HCT116 (cell line): ENCODE data around the gene SLC7A5. TPM values are rescaled to one million over a fixed set of nuclear protein-coding genes. Genes with fewer than 3 reads are reported as not detected.

ENCODE experiments used
- ATAC-seq: fragments of 200-7000 bp; cut with Tn5 transposase; 2 replicates; pipeline ENCODE4 v1.9.1; 2020; ENCODE audit warnings: mild to moderate bottlenecking, moderate library complexity
- BruUV-seq: library from RNA; stranded (reverse); fragments of 400-500 nt; replicated peaks from 2 replicates; lab custom pipeline; 2021; lab: Mats Ljungman, UMichigan
- CTCF ChIA-PET: fragments of 300-600 bp; sonication (Branson Sonifier 250); formaldehyde crosslinking; loops from one replicate; lab custom pipeline; 2021; ENCODE audit warnings: antibody characterized with exemption; lab: Charles Lee
- POLR2A ChIA-PET: fragments of 300-600, 350-600 bp; sonication (Branson Sonifier 250); formaldehyde crosslinking; loops from one replicate; lab custom pipeline; 2021; ENCODE audit warnings: antibody characterized with exemption; lab: Charles Lee
- RAD21 ChIA-PET, 2 experiments: fragments of 300-600 bp; sonication (Branson Sonifier 250); formaldehyde crosslinking; loops; one replicate each; lab custom pipeline; 2023; ENCODE audit warnings: low total read pairs in 2 of 2; ENCODE audit not compliant: uncharacterized antibody in 2 of 2, unreplicated experiment in 2 of 2, low non-redundant PET in 1 of 2; lab: Charles Lee
- DNase-seq: peaks from one replicate; pipeline ENCODE4 v3.0.0-alpha.2; 2010; ENCODE audit warnings: low read depth, low spot score
- H2AFZ ChIP-seq: fragments of 200-600 bp; shearing (Covaris generic), sonication (generic); 2 replicates; pipeline ENCODE4 v1.6.1; 2017; ENCODE audit warnings: low read depth, mixed run types, mixed read lengths, antibody characterized with exemption, low read length; ENCODE audit not compliant: poor library complexity, severe bottlenecking
- H3K27ac ChIP-seq: 2 replicates; pipeline ENCODE4 v1.5.1; 2012; ENCODE audit warnings: low read depth, low read length
- H3K27me3 ChIP-seq: fragments of 200-600 bp; sonication (generic); 2 replicates; pipeline ENCODE4 v1.6.1; 2016; ENCODE audit warnings: mixed run types, low read length, mixed read lengths; ENCODE audit not compliant: insufficient read depth
- H3K36me3 ChIP-seq, 2 experiments: fragments of 200-500 bp in 1 of 2; fragments of 200-600 bp in 1 of 2; sonication (Bioruptor generic) in 1 of 2; sonication (generic) in 1 of 2; 2 replicates each; pipeline versions ENCODE4 v1.5.1 to v1.6.1; 2014 to 2016; ENCODE audit warnings: low read length in 2 of 2, inconsistent platforms in 1 of 2, mixed read lengths in 1 of 2, mixed run types in 1 of 2; ENCODE audit not compliant: insufficient read depth in 2 of 2, control insufficient read depth in 1 of 2
- H3K4me1 ChIP-seq, 2 experiments: fragments of 200-600 bp in 1 of 2; sonication (generic) in 1 of 2; 2 replicates each; pipeline versions ENCODE4 v1.5.1 to v1.6.1; 2012 to 2017; ENCODE audit warnings: low read length in 2 of 2, inconsistent platforms in 1 of 2, mild to moderate bottlenecking in 1 of 2, mixed read lengths in 1 of 2, mixed run types in 1 of 2, moderate library complexity in 1 of 2; ENCODE audit not compliant: insufficient read depth in 2 of 2, control insufficient read depth in 1 of 2
- H3K4me2 ChIP-seq: fragments of 200-600 bp; sonication (generic); 2 replicates; pipeline ENCODE4 v1.6.1; 2017; ENCODE audit warnings: mixed run types, low read length, mixed read lengths
- H3K4me3 ChIP-seq, 2 experiments: fragments of 200-600 bp in 1 of 2; sonication (generic) in 1 of 2; replicated peaks in 1 of 2; 2 replicates each; pipeline ENCODE4 v1.5.1; 2011 to 2016; ENCODE audit warnings: low read length in 2 of 2, control low read depth in 1 of 2, low read depth in 1 of 2, mild to moderate bottlenecking in 1 of 2, mixed read lengths in 1 of 2, mixed run types in 1 of 2
- H3K79me2 ChIP-seq: fragments of 200-600 bp; sonication (generic); 2 replicates; pipeline ENCODE4 v1.6.1; 2017; ENCODE audit warnings: mild to moderate bottlenecking, mixed run types, low read length, moderate library complexity, mixed read lengths; ENCODE audit not compliant: insufficient read depth
- H3K9ac ChIP-seq: fragments of 200-600 bp; sonication (generic); 2 replicates; pipeline ENCODE4 v1.6.1; 2016; ENCODE audit warnings: low read length, mixed read lengths
- H3K9me2 ChIP-seq: fragments of 200-600 bp; sonication (generic), shearing (Covaris generic); 2 replicates; pipeline ENCODE4 v1.6.1; 2017; ENCODE audit warnings: mixed run types, mild to moderate bottlenecking, moderate library complexity; ENCODE audit not compliant: insufficient read depth
- H3K9me3 ChIP-seq, 2 experiments: fragments of 200-500 bp in 1 of 2; fragments of 200-600 bp in 1 of 2; sonication (Bioruptor generic) in 1 of 2; sonication (generic) in 1 of 2; 2 replicates each; pipeline ENCODE4 v1.6.1; 2014 to 2017; ENCODE audit warnings: low read length in 2 of 2, mixed read lengths in 2 of 2, inconsistent platforms in 1 of 2, low read depth in 1 of 2, mild to moderate bottlenecking in 1 of 2, mixed run types in 1 of 2, moderate library complexity in 1 of 2; ENCODE audit not compliant: control insufficient read depth in 1 of 2, insufficient read depth in 1 of 2
- H4K20me1 ChIP-seq: fragments of 200-600 bp; sonication (generic), shearing (Covaris generic); 2 replicates; pipeline ENCODE4 v1.6.1; 2017; ENCODE audit warnings: mixed run types, mild to moderate bottlenecking, moderate library complexity; ENCODE audit not compliant: insufficient read depth
- CBX3 ChIP-seq: IDR thresholded peaks from 2 replicates; pipeline ENCODE4 v1.6.1; 2012; ENCODE audit warnings: low read depth
- EGR1 ChIP-seq: IDR thresholded peaks from 2 replicates; pipeline ENCODE4 v1.6.1; 2012; ENCODE audit warnings: low read depth
- ELF1 ChIP-seq: IDR thresholded peaks from 2 replicates; pipeline ENCODE4 v1.6.1; 2012; ENCODE audit warnings: low read depth, borderline replicate concordance
- EZH2phosphoT487 ChIP-seq: fragments of 200-600 bp; IDR thresholded peaks from 2 replicates; pipeline ENCODE4 v1.6.1; 2018; ENCODE audit warnings: antibody characterized with exemption, borderline replicate concordance
- FOSL1 ChIP-seq: IDR thresholded peaks from 2 replicates; pipeline ENCODE4 v1.6.1; 2012; ENCODE audit warnings: low read depth
- JUND ChIP-seq: IDR thresholded peaks from 2 replicates; pipeline ENCODE4 v1.6.1; 2012
- SIN3A ChIP-seq: IDR thresholded peaks from 2 replicates; pipeline ENCODE4 v1.6.1; 2012; ENCODE audit warnings: low read depth
- SP1 ChIP-seq: IDR thresholded peaks from 2 replicates; pipeline ENCODE4 v1.6.1; 2012; ENCODE audit warnings: low read depth
- TCF7L2 ChIP-seq: IDR thresholded peaks from 2 replicates; pipeline ENCODE4 v1.7.0; 2011; ENCODE audit warnings: borderline replicate concordance, inconsistent platforms; ENCODE audit not compliant: insufficient read depth, insufficient read length; ENCODE audit errors: extremely low read depth
- YY1 ChIP-seq: IDR thresholded peaks from 2 replicates; pipeline ENCODE4 v1.6.1; 2011; ENCODE audit warnings: low read length, low read depth, moderate library complexity, mild to moderate bottlenecking; ENCODE audit not compliant: insufficient replicate concordance; ENCODE audit errors: extremely low read depth
- ZFX ChIP-seq: fragments of 450-650 bp; IDR thresholded peaks from 2 replicates; pipeline ENCODE4 v1.6.1; 2017
- ZNF274 ChIP-seq: fragments of 200-500 bp; sonication (Bioruptor generic); IDR thresholded peaks from 2 replicates; pipeline ENCODE4 v1.6.1; 2014; ENCODE audit warnings: mild to moderate bottlenecking, low read depth, low read length, inconsistent platforms
- intact Hi-C: fragments of 100-400 bp; cut with micrococcal nuclease; formaldehyde crosslinking; loops from 2 replicates; pipeline ENCODE4 v1.10.0; 2022
- total RNA-seq: library from RNA; stranded (reverse); gene quantifications from one replicate; pipeline ENCODE4 v1.2.1, GENCODE V29; 2021; ENCODE audit not compliant: unreplicated experiment
- TF ChIP-seq, protein P1 (sequence below): IDR thresholded peaks from 2 replicates; pipeline ENCODE4 v1.6.1; 2011; ENCODE audit warnings: mild to moderate bottlenecking, low read length, moderate library complexity; ENCODE audit not compliant: insufficient replicate concordance; ENCODE audit errors: extremely low read depth
- TF ChIP-seq, protein P2 (sequence below): IDR thresholded peaks from 2 replicates; pipeline ENCODE4 v1.6.1; 2012
- TF ChIP-seq, protein P3 (sequence below), 3 experiments: fragments of 200-600 bp in 1 of 3; sonication (generic) in 1 of 3; IDR thresholded peaks in 2 of 3; conservative IDR thresholded peaks in 1 of 3; 2 replicates each; pipeline ENCODE4 v1.5.1; 2012 to 2017; ENCODE audit warnings: low read depth in 2 of 3, low read length in 2 of 3, antibody characterized with exemption in 1 of 3, borderline replicate concordance in 1 of 3, control low read depth in 1 of 3, mild to moderate bottlenecking in 1 of 3, mixed read lengths in 1 of 3, mixed run types in 1 of 3, moderate library complexity in 1 of 3; ENCODE audit not compliant: insufficient read depth in 1 of 3
- TF ChIP-seq, protein P4 (sequence below): IDR thresholded peaks from 2 replicates; pipeline ENCODE4 v1.6.1; 2012; ENCODE audit warnings: low read depth

Gene SLC7A5
- total RNA-seq, 1 experiment from 2014 or later: 482 TPM

DNA sequence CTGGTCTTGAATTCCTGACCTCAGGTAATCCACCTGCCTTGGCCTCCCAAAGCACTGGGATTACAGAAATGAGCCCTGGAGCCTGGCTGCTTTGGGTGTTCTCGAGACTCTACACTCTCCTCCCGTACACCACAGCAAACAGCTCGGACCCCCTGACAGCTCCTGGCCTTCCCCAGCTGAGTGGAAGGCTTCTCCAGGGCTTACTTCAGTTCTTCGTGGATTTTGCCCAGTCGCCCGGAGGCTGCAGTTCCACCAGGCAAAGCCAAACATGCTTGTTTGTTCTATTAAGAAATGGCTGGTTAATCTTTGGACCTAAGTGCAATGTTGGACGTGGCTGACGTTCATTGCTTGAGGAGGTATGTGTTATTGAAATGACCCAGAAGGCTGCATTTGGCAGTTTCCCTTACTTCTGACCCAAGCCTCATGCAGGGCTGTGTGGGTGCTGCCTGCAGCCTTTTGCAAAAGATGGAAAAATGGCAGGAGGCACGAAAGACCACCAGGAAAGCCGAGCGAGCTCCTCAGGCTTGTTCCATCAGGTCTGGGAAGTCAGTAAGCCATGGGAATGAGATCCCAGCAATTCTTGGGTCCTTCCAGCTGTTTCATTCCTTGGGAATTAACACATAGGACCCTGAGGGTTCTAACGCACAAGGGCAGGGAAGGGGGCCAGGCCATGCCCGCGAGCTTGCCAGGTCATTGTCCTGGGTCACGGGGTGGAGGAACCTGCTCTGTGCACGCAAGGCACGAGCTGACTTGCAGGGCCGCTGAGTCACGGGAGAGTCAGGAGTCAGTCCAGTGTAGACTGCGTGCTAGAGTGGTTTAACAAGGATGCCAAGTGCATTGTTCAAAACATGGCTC, 79.6 kb downstream of the SLC7A5 start:
- Histone ChIP-seq H3K79me2 (no peaks in the 10 kb centered on the region), H3K4me2 (peak overlapping the region; percentile 37), H3K9ac (no peak overlapping the region), H3K9me3 (no peaks in the 10 kb centered on the region), H4K20me1 (no peaks in the 10 kb centered on the region), H3K4me3 (no peak overlapping the region), H3K4me1 (peaks cover 4 to 21% of the 10 kb centered on the region in 2 experiments; a peak in 3 of 4 replicates), H3K27me3 (no peaks in the 10 kb centered on the region), H2AFZ (peak overlapping the region; percentile 13), H3K9me2 (no peaks in the 10 kb centered on the region), H3K36me3 (no peaks in the 10 kb centered on the region), H3K27ac (no peak overlapping the region)
- no TSS peak for BruUV-seq
- ATAC-seq (peak; percentile 73), DNase-seq (no peak)
- CTCF ChIA-PET: interaction anchor here (2.0 kb wide), 1 partner anchor 82 kb away, joined by 5 read pairs; no protein-coding TSS in a partner anchor
- TF ChIP-seq SIN3A: no peak
- no peak; the same call in 1 of the 2 replicates for TF ChIP-seq SP1
- no peak for TF ChIP-seq ZNF274
- TF ChIP-seq, protein P1, sequence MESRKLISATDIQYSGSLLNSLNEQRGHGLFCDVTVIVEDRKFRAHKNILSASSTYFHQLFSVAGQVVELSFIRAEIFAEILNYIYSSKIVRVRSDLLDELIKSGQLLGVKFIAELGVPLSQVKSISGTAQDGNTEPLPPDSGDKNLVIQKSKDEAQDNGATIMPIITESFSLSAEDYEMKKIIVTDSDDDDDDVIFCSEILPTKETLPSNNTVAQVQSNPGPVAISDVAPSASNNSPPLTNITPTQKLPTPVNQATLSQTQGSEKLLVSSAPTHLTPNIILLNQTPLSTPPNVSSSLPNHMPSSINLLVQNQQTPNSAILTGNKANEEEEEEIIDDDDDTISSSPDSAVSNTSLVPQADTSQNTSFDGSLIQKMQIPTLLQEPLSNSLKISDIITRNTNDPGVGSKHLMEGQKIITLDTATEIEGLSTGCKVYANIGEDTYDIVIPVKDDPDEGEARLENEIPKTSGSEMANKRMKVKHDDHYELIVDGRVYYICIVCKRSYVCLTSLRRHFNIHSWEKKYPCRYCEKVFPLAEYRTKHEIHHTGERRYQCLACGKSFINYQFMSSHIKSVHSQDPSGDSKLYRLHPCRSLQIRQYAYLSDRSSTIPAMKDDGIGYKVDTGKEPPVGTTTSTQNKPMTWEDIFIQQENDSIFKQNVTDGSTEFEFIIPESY: no peak
- TF ChIP-seq, protein P2, sequence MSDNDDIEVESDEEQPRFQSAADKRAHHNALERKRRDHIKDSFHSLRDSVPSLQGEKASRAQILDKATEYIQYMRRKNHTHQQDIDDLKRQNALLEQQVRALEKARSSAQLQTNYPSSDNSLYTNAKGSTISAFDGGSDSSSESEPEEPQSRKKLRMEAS: peak; percentile 77
- TF ChIP-seq ZFX: no peak
- TF ChIP-seq YY1: no peak
- no peak for TF ChIP-seq EGR1
- TF ChIP-seq, protein P3, sequence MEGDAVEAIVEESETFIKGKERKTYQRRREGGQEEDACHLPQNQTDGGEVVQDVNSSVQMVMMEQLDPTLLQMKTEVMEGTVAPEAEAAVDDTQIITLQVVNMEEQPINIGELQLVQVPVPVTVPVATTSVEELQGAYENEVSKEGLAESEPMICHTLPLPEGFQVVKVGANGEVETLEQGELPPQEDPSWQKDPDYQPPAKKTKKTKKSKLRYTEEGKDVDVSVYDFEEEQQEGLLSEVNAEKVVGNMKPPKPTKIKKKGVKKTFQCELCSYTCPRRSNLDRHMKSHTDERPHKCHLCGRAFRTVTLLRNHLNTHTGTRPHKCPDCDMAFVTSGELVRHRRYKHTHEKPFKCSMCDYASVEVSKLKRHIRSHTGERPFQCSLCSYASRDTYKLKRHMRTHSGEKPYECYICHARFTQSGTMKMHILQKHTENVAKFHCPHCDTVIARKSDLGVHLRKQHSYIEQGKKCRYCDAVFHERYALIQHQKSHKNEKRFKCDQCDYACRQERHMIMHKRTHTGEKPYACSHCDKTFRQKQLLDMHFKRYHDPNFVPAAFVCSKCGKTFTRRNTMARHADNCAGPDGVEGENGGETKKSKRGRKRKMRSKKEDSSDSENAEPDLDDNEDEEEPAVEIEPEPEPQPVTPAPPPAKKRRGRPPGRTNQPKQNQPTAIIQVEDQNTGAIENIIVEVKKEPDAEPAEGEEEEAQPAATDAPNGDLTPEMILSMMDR (IDR thresholded peaks at IDR 0.05 in 2 of 3, conservative IDR thresholded peaks at IDR 0.05 in 1 of 3; ENCODE audit: borderline replicate concordance in 1 of 3, insufficient read depth in 1 of 3, low read depth in 2 of 3, low read length in 2 of 3): no peak
- TF ChIP-seq CBX3: peak; percentile 66
- TF ChIP-seq ELF1: no peak
- no peak for TF ChIP-seq TCF7L2
- TF ChIP-seq, protein P4, sequence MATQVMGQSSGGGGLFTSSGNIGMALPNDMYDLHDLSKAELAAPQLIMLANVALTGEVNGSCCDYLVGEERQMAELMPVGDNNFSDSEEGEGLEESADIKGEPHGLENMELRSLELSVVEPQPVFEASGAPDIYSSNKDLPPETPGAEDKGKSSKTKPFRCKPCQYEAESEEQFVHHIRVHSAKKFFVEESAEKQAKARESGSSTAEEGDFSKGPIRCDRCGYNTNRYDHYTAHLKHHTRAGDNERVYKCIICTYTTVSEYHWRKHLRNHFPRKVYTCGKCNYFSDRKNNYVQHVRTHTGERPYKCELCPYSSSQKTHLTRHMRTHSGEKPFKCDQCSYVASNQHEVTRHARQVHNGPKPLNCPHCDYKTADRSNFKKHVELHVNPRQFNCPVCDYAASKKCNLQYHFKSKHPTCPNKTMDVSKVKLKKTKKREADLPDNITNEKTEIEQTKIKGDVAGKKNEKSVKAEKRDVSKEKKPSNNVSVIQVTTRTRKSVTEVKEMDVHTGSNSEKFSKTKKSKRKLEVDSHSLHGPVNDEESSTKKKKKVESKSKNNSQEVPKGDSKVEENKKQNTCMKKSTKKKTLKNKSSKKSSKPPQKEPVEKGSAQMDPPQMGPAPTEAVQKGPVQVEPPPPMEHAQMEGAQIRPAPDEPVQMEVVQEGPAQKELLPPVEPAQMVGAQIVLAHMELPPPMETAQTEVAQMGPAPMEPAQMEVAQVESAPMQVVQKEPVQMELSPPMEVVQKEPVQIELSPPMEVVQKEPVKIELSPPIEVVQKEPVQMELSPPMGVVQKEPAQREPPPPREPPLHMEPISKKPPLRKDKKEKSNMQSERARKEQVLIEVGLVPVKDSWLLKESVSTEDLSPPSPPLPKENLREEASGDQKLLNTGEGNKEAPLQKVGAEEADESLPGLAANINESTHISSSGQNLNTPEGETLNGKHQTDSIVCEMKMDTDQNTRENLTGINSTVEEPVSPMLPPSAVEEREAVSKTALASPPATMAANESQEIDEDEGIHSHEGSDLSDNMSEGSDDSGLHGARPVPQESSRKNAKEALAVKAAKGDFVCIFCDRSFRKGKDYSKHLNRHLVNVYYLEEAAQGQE: no peak
- no peak; the same call in none of the 2 replicates for TF ChIP-seq JUND
- no peak for TF ChIP-seq EZH2phosphoT487
- peak; percentile 51 for TF ChIP-seq FOSL1
- POLR2A ChIA-PET: interaction anchor here (1.3 to 1.8 kb wide), 3 partner anchors 11 to 17 kb away, joined by 4 to 10 read pairs (median 6); no protein-coding TSS in a partner anchor
- intact Hi-C loops: no loop called here
- RAD21 ChIA-PET: interaction anchor here in 1 of 2 experiments (1.5 kb wide), 1 partner anchor 11 kb away, joined by 3 read pairs; no protein-coding TSS in a partner anchor
